Measurements from ENCODE around the gene MICAL3. TPM values are rescaled to one million over a fixed set of nuclear protein-coding genes. Genes with fewer than 3 reads are reported as not detected.
"Not testable (repeated sequence)": the region's sequence is repeated elsewhere in the genome, so short reads cannot be mapped to it uniquely, and the experiment has no call there.

The MICAL3 gene
- total RNA-seq, 1 donor from 2014 or later = 29.0 TPM

DNA sequence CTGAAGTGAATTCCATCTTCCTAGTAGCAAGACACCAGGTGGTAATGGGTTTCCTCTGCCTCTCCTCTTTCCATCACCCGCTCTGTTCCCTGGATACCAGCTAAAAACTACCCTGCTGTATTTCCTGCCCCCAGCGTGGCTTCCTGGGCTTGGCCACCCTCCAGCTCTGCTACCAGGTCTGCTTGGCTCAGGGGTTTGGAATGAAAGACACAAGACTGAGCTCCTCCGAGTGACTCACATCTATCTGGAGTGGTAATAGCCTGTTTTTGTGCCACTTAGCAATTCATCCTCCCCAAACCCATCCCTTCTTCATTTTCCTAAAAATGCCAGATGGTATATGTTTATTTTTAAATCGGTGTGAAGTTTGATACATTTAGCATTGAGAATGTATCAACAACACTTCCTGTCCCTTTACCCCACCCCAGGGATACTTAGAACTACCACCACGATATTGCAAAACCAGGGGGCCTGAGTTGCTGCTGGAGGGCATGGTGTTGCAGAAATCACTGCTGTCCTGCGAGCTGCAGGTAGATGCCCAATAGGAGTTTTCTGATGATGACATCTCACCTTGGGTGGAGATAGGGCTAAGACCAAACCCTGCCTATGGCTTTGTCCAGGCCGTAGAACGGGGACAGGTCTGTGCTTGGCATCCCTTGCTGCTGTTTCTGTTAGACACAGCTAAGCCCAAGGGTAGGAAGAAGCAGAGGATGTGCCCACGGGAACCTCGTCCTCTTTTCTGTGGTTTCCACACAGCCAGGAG, 7.5 kb upstream of the MICAL3 start:
- DNase-seq (ENCODE audit: low read depth in 2 of 2) = peak in 1 of 2 donors; percentile 75

DNA sequence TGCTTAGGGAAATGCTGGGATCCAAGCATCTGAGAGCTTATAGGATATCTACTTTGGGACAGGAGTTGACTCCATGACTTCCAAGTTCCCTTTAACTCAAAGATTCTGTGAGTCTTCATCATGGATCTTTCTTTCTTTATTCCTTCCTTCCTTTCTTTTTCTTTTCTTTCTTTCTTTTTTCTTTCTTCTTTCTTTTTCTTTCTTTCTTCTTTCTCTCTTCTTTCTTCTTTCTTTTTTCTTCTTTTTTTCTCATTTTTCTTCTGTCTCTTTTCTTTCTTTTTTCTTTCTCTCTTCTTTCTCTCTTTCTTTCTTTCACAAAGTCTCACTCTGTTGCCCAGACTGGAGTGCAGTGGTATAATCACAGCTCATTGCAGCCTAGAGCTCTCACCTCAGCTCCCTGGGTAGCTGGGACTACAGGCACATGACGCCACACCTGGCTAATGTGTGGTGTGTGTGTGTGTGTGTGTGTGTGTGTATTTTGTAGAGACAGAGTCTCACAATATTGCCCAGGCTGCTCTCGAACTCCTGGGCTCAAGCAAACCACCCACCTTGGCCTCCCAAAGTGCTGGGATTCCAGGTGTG, 5.4 kb upstream of the MICAL3 start:
- DNase-seq (ENCODE audit: low read depth in 2 of 2) = no peak

DNA sequence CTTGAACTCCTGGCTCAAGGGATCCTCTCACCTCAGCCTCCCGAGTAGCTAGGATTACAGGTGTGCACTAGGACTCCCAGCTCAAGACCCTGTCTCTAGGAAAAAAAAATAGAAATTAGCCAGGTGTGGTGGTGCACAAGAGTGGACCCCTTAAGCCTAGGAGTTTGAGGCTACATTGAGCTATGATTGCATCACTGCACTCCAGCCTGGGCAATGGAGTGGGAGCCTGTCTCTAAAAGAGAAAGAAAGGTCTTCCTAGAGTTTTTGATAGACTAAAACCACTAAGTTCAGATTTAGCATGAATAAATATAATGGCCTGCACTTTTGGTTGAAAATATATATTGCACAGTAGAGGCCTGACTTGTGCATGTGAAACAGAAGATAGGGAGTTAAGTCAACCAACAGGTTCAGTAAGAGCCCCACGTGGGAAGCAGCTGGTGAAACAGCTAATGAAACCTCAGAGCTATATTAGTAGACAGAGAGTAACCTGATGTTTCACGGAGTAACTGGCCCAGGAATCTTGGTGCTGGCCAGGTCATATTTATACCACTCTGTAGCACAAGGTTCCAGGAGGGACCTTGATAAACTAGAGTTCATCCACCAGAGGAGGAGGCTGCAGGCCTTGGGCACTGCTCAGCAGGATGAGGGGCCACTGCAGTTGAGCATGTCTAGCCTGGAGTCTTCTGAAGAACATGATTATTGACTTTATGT, 4.6 kb upstream of the MICAL3 start:
- DNase-seq (ENCODE audit: low read depth in 2 of 2) = no peak

DNA sequence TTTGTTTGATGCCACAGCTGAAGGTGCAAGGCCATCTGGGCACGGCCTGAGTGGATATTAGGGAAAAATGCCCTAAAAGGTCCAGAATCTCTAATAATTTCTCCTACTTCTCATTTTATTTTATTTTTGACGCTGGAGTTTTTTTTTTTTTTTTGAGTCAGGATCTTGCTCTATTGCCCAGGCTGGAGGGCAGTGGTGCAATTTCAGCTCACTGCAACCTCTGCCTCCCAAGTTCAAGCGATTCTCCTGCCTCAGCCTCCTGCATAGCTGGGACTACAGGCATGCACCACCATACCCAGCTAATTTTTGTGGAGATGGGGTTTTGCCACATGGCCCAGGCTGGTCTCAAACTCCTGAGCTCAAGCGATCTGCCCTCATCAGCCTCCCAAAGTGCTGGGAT, 1.5 kb upstream of the MICAL3 start:
- DNase-seq (ENCODE audit: low read depth in 2 of 2) = not testable (repeated sequence)

DNA sequence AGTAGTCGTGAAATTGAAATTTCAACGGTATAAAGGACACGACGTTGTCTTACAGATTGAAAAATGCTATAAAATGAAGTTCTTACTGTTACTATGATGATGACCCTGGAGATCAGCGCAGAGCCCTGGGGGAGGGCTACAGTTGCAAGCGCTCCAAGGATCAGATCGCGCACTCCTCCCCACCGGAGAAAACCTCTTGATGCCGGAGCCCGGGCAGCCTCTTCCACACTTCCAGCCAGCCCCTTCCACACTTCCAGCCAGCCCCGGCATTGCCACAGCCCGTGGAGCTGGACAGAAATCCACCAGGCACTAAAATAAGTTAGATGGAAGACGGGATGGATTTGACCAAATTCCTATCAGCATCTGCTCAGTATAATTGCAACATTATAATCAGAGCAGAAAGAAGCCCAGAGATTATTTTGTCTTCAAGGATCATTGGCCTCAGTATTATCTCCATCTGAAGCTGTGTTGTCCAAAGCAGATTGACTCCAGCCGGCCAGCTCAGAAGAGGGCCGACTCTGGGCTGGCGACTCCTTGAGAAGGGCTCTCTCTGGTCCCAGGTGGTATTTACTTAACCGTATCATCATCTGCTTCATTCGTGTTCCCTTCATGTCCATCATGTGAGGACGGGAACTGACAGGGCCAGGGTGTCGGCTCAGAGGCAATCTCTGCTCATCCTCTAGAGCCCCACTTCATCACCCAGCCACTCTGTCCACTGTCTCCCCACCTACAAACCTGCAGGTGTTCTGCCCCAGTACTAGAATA, 777 bp upstream of the MICAL3 start:
- no peak for DNase-seq (ENCODE audit: low read depth in 2 of 2)

DNA sequence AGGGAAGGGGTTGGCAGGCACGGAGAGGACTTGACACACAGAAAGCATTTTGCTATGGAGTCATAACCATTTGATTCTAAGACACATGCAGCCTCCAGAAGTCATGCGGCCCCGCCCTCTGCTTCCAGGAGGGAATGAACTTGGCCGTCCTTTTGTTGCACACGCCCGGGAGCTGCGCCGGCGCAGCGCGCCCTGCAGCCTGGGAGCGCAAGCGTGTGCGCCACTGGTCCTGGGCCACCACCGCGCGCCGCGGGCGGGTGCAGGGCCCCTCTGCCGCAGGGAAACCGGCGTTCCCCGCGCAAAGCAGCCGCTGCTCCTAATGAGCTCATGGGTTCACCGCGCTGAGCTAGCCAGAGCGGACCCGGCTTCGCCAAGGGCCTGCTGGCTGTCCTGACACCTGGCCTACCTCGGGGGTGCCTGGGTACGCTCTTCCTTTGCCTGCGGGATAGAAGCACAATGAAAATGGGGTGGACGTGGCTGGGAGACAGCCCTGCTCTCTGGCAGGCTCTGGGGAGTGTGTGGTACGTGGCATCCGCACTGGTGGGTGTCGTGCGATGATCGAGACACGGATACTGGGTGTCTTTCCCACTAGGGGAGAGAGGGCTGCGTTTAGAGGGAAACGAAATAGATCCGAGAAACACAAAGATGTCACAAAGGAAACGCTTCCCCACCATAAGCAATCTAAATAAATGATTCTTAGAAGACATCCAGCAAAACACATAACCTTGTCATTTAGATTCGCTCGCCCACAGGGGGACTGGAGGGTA, 669 bp downstream of the MICAL3 start:
- DNase-seq (ENCODE audit: low read depth in 2 of 2) = peak; percentile 78 to 81

DNA sequence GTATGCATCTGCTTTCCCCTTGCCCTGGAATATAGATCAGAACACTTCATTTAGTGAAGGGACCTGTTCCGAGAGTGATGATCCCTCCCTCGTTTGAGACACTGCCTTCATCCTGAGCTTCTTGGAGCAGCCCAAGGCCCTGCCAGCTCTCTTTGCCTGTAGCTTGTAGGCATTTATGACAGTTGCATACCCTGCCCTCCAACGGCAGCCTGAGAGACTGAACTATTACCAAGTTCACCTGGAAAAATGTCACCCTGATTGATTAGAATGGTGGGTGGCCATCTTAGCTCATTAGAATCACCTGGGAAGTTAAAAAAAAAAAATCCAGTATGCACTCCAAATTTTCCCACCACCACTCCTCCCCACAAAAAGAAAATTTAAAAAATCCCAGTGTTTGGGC, 1.5 kb downstream of the MICAL3 start:
- no peak for DNase-seq (ENCODE audit: low read depth in 2 of 2)

DNA sequence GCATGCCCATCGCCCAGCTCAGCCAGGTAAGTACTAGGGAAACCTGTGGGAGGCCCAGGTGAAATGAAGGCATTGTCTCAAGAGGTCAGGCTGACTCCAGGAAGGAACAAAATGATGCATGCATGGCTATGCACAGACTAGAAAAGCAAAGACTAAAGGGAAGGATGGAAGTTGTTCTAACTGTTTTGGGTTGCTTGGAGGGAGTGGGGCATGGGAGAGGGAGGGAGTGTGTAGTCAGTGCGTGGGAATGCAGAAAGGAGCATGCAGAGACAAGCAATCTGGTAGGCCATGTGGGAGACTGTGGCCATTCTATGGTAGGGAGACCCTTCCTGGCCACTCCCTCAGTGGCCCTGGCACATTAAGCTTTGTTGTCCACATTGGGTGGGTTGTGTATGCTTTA, 2.9 kb downstream of the MICAL3 start:
- no peak for DNase-seq (ENCODE audit: low read depth in 2 of 2)

DNA sequence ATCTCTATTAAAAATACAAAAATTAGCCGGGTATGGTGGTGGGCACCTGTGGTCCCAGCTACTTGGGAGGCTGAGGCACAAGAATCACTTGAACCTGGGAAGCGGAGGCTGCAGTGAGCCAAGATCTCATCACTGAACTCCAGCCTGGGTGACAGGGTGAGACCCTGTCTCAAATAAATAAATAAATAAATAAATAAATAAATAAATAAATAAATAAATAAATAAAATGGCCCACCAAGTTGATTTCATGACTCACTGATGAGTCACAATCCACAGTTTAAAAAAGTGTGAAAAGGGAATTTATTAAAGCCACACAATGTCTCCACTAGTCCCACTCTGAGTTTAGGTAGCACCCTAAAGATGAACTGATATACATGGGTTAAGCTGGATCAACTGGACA, 3.6 kb downstream of the MICAL3 start:
- not testable (repeated sequence) for DNase-seq (ENCODE audit: low read depth in 2 of 2)

DNA sequence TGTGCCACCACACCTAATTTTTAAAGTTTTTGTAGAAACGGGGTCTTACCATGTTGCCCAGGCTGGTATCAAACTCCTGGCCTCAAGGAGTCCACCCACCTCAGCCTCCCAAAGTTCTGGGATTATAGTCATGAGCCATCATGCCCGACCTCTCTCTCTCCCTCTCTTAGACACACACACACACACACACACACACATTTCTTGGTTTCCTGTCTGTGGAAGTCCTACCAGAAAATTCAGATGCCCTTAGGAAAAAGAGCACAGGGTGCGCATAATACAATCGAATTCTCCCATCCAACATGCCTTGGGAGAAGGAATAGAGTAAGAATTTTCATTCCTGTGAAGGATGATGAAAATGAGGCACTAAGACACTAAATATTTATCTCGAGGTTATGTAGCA, 10.4 kb downstream of the MICAL3 start:
- DNase-seq (ENCODE audit: low read depth in 2 of 2) = no peak

DNA sequence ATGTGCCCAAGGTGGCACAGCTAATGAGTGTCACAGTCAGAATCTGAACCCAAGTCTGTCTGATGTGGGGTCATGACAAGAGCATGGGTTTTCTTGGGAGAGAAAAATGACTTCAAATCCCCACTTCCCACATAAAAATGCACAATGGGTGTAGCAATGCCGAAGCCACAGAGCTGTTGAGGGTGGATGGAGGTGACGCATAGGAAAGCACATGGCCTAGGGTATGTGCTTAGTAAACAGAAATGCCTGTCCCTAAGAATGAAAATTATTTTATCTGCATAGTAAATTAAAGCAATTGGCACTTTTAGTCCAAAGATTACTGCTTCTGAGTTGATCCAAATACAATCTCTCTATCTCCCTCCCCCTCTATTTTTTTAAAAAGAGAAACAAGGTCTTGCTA, 10.9 kb downstream of the MICAL3 start:
- no peak for DNase-seq (ENCODE audit: low read depth in 2 of 2)

DNA sequence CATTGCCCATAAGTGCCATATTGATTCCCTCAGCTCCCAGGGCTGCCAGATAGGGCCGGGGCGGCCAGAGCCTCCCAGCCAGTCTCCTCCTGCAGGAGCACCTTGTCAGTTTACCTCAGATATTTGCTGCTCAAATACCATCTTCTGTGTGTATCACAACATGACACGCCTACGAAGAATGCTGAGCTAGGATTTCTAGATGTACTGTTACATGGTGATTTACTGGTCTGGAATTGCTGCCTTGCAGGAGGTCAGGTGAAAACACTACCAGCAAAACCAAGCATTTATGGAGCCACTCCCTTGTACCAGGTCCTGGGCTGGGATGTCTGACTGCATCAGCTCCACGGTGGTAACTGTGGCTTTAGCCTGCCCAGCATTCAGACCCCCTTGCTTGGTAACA, 11.8 kb downstream of the MICAL3 start:
- no peak for DNase-seq (ENCODE audit: low read depth in 2 of 2)

DNA sequence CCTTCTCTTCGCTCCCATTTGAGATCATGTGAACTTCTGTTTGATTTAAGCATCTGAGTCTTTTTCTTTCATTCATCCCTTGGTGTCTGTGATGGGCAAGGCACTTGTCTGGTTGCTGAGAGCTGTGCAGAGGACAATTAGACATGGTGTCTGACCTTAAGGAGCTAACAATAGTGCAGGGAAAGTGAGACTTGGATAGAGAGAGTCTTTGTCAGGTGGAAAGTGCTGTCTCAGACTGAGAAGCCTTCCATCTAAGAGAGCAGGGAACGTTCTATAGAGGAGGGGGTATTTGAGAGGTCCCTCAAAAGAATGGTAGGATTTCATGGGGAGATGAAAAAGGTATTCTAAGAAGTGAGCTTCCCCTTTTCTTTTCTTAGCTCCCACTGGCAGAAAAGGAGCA, 14.1 kb downstream of the MICAL3 start:
- DNase-seq (ENCODE audit: low read depth in 2 of 2) = no peak

DNA sequence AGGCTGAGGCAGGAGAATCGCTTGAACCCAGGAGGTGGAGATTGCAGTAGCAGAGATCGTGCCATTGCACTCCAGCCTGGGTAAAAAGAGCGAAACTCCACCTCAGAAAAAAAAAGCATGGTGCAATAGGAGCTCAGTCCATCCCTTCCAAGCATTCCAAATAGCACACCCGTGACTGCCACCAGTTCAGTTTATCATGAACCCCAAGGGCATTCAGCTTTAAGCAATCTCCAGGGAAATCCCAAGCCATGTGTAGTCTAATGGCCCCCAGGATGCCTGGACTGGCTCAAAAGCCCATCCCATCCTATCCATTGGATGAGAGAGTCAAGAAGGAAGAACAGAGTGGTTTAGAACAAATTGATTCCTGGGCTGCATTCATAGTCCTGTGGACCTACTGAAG, 16.2 kb downstream of the MICAL3 start:
- no peak for DNase-seq (ENCODE audit: low read depth in 2 of 2)

DNA sequence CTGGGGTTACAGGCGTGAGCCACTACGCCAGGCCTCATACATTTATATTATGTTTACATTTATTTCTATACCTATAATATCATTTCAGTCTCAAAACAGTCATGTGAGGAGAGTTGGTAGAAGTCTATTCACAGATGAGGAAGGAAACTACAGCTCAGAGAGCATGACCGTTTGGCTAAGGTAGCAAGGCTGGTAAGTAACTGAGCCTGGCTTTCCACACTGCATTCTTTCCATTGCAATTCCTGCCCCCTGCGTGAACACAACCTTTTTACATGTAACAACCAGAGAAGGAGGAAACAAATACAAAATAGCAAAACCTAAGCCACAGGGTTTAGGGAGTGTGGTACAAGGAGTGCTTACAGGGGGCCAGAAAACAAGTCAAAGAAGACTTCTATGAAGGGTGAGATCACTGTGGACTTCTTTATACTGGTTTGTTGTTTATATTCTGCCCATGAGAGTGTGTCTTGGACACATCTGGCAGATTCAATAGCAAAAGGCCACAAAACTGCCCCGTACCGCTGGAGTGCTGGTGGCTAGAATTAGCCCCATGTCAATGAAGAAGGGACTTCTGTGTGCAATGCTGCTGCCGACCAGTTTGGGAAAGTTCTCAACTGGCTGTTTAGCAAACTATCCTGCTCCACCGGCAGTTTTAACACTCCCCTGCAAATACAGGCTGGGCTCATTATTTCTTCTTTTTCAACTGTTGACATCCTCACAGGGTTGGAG, 19.0 kb downstream of the MICAL3 start:
- peak in 1 of 2 donors; percentile 94 for DNase-seq (ENCODE audit: low read depth in 2 of 2)

DNA sequence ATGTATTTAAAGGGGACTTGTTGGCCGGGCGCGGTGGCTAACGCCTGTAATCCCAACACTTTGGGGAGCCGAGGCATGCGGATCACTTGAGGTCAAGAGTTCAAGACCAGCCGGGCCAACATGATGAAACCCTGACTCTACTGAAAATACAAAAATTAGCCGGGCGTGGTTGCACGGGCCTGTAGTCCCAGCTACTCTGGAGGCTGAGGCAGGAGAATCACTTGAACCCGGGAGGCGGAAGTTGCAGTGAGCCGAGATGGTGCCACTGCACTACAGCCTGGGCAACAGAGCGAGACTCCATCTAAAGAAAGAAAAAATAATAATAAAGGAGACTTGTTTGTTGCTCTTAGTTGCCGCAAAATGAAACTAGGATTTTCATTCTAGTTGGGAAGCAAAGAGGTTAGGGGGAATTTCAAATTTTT, 22.5 kb downstream of the MICAL3 start:
- DNase-seq (ENCODE audit: low read depth in 2 of 2) = not testable (repeated sequence)

DNA sequence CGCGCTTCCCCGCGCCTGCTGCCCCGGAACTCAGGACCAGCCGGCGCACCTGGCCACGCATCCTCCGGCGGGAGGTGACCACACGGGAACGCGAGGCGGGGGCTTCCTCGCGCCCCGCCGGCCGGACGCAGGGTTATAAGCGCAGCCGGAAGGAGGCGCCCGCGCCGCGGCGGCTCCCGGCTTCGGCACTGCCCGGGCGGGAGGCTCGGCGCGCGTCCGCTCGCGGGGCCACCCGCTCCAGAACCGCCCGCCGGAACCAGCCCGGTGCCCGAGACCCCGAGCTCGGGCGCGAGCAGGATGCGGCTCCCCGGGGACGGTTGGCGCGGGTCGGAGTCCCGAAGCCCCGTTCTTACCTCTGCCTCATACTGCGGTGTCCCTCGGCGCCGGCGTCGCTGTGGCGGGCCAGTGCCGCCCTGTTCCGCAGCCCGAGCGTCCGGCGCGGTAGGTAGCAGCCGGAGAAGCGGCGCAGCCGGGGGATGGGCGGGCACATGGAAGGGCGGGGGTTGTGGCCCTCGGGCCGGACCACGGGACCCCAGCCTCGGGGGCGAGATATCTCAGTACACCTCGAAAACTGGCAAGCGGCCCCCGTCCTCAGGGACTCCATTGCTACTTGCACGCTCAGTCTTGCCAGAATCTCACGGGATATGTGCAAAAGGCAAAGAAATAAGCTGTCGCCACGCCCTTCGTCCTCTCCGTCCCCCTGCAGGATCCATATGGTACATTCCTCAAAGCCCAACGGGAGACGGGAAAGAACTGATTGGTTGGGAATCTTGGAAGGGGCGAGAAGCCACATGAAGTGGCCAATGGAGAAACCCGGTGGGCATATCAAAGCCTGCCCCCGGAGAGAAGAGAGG, 23.1 kb downstream of the MICAL3 start:
- DNase-seq (ENCODE audit: low read depth in 2 of 2) = peak; percentile 98 to 99

DNA sequence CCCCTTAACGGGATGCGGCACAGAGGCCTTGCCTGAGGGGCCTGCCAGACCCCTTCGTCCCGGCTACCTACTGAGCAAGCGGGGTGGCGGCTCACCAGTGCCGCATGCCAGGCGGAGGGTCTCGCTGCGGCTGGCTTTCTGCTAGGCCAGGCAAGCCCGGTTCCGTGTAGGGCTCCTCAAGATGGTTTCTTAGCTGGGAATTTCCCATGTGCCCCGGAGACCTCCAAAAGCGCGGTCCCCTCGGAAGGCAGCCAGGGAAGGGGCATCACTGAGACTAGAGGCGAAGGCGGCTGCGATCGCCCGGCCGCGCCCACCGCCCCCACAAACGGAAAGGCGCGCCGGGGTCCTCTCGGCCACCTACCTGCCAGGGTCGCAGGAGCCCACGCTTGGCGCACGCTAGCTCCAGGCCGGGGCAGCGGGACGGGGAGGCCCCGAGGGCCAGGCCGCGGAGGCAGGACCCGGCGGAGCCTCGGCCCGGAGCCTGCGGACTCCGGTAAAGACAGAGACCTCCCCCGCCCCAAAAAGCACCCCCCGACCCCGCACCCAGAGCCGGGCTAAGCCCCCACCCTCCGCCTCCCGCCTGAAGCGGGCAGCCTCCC, 23.8 kb downstream of the MICAL3 start:
- DNase-seq (ENCODE audit: low read depth in 2 of 2) = peak; percentile 37 to 45

DNA sequence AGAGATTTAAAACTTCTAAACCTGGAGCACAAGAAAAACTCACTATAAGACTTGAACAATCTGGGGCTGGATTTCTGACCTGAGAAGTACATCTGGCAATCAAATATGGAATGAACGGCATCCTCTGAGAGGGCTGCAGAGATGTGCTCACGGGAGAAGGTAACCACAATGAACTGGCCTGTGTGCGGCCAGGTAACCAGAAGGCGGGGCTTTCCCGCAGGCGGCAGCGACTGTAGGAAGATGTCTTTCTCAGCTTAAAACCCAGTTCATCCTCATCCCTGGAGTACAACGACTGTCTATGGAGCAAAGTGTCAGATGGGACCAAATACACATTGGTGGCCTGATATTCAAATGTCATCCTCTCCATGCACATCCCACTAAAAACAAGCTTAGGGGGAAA, 24.5 kb downstream of the MICAL3 start:
- DNase-seq (ENCODE audit: low read depth in 2 of 2) = no peak
